Stimulated activated CD8-positive, alpha-beta memory T cell treated with anti-CD3 and anti-CD28 coated beads, Interleukin-15, amount 100 ng/mL, for 48 hours (primary cell): Measurements from ENCODE around the gene TSC22D1.

Experiments used
- DNase-seq, 2 donors: peaks; one replicate each; pipeline ENCODE4 v3.0.0-alpha.2; 2020; ENCODE audit warnings: low read depth in 2 of 2

The TSC22D1 gene

DNA sequence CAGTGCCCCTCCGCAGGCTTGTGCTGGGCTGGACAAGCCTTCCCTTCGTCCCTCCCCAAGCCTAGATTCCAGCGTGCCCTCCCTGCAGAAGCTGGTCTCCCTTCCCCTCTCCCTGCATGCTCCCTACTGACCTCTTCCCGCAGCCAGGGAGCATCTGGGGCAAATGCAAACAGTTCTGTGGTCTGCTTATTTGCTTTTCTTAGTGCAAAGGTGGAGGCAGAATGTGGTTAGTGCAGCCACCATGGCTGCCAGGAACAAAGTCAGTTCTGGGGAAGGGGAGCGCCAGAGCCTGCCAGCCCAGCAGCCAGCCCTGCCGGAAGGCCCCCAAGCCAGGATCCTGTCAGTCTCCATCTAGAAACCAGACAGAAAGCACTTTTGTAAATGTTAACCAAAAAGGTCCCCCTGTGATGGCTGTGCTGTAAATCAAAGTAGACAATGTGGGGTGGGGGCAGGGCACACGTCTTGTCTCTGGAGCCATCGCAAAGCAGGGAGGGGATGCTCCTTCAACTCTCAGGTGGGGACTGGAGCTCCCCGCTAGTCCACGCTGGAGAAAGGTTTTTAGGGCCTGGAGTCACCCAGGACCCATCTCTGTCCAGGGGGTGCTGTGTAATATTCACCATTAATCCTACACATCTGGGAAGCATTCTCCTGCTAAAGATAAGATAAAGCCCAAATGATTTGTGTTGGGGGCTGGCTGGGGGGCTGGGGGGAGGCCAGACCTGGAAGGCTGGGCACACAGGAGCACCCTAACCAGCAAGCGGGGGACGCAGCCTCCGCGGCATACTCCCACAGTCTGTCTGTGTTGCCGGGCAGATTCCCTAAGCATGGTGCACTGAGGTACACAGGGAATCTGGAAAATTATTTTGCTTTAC is 171.6 kb downstream of the TSC22D1 start:
- no peak for DNase-seq

DNA sequence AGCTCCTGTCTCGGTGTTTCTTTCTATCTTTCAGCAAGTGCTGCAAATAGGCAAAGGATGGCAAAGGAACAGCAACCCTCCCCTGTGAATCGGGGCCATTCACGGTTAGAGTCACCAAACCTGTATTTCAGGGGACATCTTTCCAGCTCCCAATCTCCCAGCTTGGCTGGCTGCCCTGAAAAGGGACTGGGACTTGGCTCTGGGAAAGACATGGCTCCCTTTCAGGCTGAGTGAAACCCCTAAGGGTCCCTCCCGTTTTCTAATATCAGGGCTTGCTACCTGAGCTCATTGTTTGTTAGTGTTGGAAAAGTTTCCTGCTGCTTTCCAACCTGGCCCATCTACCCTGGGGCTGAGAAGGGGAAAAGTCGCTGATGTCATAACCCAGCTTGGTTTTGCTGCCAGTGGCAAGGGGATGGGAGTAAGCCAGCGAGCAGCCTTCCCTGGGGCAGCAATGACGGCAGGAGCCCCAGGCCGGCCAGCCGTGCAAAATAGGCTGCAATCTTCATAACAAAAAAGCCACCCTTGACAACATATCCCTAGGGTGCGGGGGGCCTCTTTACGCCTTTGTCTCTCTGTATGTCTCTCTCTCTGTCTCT is 172.6 kb downstream of the TSC22D1 start:
- DNase-seq, result no peak

DNA sequence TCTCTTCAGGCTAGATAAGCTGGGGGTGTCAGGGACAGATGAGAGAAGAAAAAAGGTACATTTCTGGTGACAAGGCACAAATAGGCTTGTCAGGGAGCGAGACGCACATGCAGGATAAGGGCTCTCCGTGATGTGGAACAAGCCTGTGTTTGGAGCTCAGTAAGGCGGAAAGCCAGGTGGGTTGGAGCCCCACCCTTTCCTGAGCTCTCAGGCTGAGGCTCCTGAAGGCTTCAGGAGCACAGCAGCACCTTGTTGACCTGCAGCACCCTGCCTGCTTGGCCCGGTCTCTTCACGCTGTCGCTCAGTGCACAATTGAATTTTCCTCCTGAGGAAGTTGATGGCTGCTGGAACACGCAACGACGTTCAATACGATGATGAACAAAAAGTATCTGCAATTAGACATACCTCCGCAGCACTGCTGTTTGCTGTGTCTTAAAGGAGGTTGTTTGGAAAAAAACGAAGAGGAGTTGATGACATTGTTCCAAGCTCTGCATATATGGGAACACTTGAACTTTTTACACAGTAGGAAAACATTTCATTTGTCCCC is 173.2 kb downstream of the TSC22D1 start:
- no peak for DNase-seq

DNA sequence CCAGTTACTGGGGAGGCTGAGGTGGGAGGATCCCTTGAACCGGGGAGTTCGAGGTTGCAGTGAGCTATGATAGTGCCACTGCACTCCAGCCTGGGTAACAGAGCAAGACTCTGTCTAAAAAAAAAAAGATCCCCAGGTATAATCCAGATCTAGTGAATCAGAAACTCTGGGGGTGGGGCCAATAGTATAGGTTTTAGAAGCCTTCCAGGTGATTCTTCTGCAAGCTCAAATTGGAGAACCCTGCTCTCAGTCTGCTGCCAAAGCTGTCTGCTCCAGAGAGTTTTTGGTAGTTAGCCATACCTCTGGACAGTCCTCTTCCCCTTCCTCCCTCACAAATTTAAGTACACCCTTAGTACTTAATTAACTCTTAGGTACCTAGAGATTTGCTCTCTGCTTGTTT is 174.6 kb downstream of the TSC22D1 start:
- no peak for DNase-seq

DNA sequence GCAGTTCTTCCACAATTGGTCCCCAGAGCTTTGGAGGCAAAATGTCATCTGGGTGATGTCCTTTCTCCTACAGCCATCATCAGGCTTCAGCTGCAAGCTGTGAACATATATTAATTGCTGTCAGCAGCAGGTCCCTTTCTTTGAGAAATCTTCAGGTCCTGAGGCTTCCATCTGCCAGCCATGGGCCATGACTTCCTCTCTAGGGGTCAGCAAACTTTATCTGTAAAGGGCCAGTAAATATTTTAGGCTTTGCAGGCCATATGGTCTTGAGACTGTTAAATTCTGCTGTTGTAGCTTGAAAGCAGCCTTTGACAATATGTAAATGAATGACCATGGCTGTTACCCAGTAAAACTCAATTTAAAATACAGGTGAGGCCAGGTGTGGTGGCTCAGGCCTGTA is 175.4 kb downstream of the TSC22D1 start:
- DNase-seq, result no peak

DNA sequence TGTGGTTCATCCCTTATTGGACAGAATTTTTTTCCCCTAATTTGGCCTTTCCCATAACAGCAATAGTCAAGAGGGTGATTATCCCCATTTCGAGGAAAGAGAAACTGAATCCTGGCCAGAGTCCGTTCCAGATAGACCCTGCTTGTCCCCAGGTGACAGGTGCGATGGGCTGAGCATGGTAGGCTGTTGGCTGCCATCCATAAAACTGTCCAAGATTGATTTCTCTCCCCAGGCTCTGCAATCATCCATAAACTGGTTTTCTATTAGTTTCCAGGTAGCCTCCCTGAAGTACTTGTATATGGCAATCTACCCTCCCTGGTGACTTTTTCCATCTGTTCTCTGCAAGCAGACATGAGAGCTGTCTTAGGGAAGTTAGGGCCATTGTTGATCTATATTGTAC is 177.1 kb downstream of the TSC22D1 start:
- DNase-seq, result no peak

DNA sequence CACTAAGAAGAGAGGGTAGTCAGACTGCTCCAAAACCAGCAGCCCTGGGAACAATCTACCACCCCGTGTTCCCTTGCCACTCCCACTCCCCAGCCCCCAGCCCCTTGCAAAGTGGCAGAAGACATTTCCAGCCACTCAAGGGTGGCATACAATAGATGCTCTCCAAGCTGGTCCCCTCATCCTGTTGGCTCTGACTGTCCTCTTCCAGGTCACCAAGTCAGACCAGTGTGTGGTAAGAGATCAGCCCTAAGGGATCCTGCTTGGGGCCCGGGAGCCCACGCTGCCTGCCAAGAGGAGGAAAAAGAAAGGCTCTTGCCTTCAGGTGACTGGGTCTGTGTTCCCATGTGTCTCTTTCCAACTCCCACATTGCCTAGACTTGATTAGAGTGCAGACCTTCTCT is 177.5 kb downstream of the TSC22D1 start:
- DNase-seq, result no peak

DNA sequence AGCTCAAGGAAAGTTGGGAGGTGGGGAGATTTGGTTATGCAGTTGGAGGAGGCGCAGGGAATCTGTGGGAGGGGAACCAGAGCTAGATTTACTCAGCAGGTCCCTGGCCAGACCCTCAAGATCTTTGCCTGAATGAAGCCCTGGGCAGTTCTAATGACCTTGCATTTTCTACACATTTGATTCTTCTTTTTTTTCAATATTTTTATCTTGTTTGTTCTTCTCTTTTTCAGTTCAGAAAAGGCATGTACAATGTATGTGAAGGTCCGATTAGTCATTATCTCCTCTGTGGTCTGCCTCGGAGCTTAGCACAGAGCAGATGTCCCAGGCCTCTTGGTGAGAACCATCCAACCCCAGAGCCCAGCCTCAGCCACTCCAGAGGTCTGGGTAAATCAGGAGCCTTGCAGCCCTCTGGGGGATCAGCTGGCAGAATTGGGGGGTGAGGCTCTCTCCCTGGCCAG is 178.3 kb downstream of the TSC22D1 start:
- no peak for DNase-seq

DNA sequence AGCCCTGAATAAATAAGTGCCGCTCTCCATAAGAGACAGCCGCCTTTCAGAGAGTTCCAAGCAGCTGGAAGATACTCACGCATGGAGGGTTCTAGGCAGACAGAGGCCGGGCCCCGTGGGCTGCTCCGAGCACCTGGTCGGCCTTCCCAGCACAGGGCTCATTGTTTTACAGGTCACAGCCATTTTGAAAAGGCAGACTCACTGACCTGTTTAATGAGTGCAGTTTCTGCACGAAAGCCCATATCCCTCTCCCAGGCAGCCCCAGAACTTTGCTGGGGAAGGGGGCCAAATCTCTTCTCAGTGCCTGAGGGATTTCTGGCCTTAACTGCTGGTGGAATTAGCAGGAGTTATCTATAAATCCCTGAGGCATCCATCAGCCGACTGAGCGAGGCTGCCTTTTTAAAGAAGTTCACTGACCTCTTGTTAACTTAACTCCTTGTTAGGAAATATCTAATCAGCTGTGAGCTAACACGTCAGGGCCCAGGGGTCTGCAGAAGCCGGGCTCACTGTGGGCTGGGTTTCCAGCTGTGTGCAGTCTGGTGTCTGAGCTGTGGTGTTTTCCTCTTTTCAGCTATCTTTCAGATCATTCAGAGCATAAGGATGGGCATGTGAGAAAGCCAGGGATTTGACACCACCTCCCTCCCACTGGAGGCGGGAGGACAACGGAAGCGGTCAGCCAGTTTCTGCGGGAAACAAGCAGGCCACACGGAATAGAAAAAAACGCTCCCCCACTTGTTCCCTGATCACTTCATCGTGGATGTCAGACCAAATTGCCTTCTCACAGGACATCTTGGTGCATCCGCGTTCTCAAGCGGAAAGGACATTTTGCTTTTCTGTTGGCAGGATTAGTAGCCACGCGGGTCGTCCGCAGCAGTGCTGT is 179.2 kb downstream of the TSC22D1 start:
- no peak for DNase-seq

DNA sequence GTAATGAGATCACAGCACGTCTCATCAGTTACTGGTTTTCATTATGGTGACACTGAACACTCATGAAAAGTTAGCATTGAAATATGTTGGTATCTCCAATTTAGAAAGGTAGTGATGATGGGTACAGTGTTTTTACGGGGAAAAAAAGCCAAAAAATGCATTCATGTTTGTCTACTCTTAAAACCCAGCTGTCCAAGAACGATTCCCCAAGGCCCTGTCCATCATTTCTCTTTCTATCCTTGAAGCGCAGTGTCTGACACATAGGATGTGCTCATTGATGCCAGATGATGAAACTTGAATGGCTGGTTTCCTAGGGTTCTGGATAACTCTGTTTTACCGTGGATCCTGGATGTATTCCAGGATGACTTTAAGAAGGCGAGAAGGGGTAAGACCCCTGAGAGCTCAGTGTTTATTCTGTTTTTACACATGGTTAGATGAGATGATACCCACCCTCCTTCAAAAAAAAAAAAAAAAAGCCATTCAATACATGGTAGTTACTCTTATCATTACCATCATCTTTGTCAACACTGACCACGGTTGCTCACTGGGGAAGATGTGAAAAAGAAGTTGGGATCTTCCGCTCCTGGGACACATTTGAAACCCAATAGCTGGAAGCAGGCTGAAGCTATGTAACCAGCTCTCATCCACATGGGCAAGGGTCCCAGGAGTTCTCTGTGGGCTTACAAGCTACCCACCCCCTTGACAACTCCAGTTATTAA is 180.0 kb downstream of the TSC22D1 start:
- no peak for DNase-seq

DNA sequence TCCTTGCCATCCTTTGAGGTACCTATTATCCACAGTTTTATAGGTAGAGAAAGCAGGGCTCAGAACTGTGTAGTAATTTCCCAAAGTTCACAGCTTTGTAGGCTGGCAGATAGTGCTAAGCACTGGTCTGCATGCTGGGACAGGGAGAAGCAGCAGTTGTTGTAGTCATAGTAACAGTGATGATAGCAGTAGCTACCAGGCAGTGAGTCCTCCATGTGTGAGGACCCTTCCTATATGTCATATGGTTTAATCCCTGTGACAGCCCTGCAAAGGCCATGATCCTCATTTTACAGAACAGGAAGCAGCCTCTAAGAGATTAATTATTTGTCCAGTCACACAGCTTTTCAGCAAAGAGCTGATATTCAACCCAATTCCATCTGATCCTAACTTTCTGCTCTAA is 181.5 kb downstream of the TSC22D1 start:
- no peak for DNase-seq

DNA sequence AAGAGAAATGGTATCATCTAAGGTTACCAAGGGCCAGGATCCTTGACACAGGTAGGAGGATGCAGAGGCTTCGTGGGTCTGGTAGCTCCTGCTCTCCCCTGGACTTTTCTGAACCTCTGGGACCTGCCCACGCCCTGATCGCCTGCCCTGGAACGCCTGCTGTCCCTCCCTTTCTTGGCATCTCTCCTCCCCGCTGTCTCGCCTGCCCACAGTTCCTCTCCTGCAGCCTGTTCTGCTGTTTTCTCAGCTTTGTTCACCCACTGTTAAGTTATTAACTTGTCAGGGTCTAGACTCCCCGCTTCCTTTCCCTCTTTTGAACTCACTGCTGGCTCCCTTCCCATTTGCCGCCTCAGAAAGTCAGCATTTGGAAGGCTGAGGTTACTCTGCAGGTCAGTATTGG is 182.7 kb downstream of the TSC22D1 start:
- DNase-seq, result no peak

DNA sequence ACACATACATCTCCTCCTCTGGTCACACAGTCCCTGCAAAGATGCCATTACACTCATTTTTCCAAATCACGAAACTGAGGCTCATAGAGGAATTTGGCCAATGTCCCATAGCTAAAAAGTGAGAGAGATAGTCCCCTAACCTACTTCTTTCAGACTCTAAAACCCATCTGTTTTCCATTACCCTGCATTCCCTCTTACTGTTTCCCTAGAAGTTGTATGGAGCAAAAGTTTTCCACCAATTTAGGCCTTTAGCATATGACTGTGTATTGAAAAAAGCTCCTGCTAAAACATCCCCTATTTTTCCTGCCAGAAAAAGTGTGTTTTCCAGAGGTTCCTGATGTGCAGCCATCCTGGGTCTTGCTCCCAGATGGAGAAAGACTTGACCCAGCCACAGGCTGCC is 186.3 kb downstream of the TSC22D1 start:
- DNase-seq, result no peak

DNA sequence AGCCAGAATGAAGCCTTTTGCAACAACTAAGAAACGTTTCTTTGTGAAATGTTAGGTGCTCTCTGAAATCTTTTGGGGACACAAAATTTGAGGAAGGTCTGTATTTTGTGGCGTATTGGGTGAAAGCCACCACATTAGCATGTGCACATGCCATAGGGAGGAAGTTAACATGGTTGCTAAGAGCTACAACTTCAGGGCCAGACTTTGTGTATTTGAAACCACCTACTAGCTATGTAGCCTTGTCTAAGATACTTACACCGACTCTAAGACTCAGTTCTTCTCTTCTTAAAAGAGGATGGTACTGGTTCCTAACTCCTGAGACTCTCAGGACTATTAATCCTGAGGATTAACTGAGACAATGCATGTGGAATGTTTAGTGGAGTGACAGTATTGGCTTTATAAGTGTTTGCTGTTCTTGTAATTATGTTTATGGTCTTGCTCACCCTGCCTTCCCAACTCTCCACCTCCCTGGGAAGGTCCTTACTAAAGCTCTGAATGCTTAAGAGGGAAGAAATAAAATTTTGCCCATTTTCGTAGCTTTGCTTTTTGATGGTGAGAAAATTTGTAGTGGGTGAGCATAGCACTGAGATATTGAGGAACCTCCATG is 187.0 kb downstream of the TSC22D1 start:
- DNase-seq, result no peak

DNA sequence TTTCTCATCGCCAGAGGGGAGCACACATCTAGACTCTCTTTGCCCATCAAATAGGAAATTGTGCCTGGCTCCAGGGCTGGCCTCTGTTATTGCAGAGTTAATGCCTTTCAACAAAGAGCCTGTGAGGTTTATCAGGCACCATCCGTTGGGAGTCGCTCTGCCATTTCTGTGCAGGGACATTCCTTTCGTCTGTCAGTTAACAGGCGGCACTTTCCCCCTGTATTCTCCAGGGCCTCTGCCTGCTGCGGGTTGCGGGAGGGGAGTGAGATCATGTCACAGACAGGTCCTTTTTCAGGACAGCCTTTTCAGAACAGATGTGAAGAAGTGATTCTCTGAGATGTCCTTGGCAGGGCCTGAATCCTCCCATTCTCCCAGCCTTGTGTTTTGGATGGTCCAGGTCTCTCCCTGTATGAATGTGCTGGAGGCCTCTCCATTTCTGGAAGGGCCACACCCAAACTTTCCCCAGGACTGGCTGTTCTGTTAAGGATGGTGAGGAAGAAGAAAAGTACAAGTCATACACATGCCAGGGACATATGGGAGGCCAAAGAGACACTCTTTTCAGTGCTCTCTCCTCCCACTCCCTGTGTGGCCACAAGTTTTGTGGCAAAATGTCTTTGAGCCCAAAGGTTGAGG is 187.6 kb downstream of the TSC22D1 start:
- DNase-seq, result no peak

DNA sequence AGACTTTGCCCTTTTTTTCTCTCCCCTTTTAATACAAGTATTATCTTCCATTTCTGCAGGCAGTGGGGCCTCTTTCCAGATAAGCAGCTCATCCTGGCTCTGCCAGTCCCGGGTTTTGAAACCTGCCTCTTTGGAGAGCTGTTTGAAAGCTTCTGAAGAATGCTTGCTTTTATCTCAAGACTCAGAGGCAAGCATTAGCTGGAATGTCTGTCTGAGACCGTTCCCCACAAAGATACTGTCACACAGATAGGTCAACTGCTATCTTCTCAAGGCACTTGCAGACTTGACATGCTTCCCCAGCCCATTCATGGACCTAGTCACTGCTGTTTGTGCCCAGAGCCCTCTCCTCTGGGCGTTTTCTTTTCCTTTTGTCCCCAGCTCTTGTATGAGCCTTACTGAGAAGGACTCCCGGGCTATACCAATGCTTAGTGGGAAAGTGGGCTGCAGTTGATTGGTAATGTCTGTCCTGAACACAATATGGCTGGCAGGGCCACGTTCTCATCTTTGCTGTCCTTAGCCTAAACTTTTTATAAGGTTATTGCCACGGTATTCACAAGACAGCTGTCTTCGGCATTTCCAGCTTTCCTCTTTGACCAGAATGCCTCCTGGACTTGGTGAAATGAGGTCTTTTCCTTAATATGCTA is 189.1 kb downstream of the TSC22D1 start:
- DNase-seq, result no peak

DNA sequence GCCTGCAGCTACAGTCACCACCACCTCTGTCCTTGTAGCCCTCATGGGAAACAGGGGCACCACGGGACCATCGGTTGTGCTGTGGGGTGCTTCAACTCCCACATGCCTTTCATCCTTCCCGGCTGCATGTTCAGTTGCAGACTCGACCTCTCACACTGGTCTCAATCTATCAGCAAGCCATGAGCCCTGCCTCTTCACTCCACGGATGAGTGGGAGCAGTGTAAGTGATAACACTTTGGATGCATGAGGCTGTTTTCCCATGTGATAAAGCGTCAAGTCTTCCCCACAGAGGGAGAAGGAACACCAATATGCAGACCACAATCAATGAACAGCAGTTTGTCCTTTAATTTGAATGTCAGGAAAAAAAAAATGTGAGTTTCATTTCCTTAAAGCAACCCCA is 190.3 kb downstream of the TSC22D1 start:
- DNase-seq, result no peak

DNA sequence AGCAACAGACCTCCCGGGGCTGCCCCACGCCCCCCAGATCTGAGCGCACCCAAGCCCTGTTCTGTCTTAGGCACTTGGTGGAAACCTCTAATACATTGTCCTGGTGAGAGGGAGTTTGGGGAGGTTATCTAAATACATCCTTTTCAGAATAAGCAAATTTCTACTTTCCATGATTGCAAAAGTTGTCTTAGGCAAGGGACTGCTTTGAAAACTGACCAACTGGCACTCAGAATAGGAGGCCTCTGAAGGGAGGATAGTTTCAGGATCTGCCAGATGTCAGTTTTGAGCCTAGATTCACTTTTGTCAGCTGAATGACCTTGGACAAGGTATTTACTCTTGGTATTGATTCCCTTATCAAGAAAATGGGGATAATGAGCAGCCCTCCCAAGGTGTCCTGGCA is 190.7 kb downstream of the TSC22D1 start:
- DNase-seq, result no peak

DNA sequence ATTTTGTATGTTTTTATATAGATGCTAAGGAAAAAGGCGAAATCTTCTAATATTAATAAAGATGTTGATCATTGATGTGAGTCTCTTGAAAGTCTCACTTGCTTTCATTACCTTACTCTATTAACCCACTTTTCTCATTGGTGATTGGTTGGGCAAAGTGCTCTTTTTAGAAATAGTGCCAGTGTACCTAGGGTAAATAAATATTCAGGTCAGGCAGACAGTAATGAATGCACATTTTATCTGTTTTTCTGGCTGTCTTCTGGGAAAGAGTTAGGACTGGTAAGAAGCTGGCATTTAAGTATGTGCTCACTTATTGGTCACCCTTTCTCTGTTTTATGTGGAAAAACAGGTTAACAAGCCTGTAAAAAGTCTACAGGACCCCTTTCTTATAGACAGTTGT is 191.4 kb downstream of the TSC22D1 start:
- no peak for DNase-seq

DNA sequence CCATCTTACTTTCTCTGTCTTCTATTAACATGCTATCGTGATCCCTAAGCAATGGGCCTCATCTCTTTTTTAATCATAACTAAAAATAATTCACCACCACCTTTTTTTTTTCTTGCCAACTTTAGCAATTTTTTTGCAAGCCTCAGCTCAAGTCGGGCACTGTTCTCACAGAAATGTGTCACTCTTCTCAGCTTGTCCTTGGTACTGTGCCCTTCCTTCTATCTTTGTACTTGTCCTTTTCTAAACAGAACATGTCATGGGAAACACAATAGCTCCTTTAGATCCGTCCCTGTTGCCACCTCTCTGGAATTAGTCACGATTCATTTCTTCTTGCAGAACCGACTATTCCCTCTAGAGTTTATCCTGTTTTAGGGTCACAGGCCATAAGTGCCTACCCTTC is 192.2 kb downstream of the TSC22D1 start:
- DNase-seq, result no peak
